T-helper 2 cell treated with Interferon-gamma antibody and Interleukin-4, amounts not matched to agents 5 μg/mL and 100 μg/mL, for 36 hours (primary cell): ENCODE results near the gene GTF2IRD1.
"Not testable (repeated sequence)": the region's sequence is repeated elsewhere in the genome, so short reads cannot be mapped to it uniquely, and the experiment has no call there.

Source experiments
- DNase-seq: peaks from one replicate; pipeline ENCODE4 v3.0.0; 2021; ENCODE audit warnings: low spot score
- H3K27ac Mint-ChIP-seq: one replicate; pipeline ENCODE4 v1.8.0; 2021; ENCODE audit warnings: mild to moderate bottlenecking, mixed read lengths
- H3K27me3 Mint-ChIP-seq: one replicate; pipeline ENCODE4 v1.8.0; 2021; ENCODE audit warnings: low read depth, mixed read lengths
- H3K36me3 Mint-ChIP-seq: one replicate; pipeline ENCODE4 v1.8.0; 2021; ENCODE audit warnings: low read depth, mixed read lengths
- H3K4me1 Mint-ChIP-seq: one replicate; pipeline ENCODE4 v1.8.0; 2021; ENCODE audit warnings: low read depth, mixed read lengths
- H3K4me3 Mint-ChIP-seq: one replicate; pipeline ENCODE4 v1.8.0; 2022; ENCODE audit warnings: mild to moderate bottlenecking, moderate library complexity, mixed read lengths
- H3K9me3 Mint-ChIP-seq: one replicate; pipeline ENCODE4 v1.8.0; 2021; ENCODE audit warnings: mixed read lengths

The GTF2IRD1 gene

GRCh38 chr7:74499835-74500388 lies 46.2 kb downstream of the GTF2IRD1 start:
- H3K27ac Mint-ChIP-seq, result no peak overlapping the region
- H3K9me3 Mint-ChIP-seq, result no peaks in the 10 kb centered on the region
- H3K4me3 Mint-ChIP-seq, result no peak overlapping the region
- no peaks in the 10 kb centered on the region for H3K36me3 Mint-ChIP-seq
- no peaks in the 10 kb centered on the region for H3K4me1 Mint-ChIP-seq
- no peak for DNase-seq
- no peaks in the 10 kb centered on the region for H3K27me3 Mint-ChIP-seq

GRCh38 chr7:74501298-74501697 lies 47.6 kb downstream of the GTF2IRD1 start:
- DNase-seq, result no peak
- H3K27me3 Mint-ChIP-seq, result no peaks in the 10 kb centered on the region
- no peaks in the 10 kb centered on the region for H3K9me3 Mint-ChIP-seq
- no peaks in the 10 kb centered on the region for H3K36me3 Mint-ChIP-seq
- H3K27ac Mint-ChIP-seq, result no peak overlapping the region
- no peak overlapping the region for H3K4me3 Mint-ChIP-seq
- no peaks in the 10 kb centered on the region for H3K4me1 Mint-ChIP-seq

GRCh38 chr7:74502216-74502891 lies 48.6 kb downstream of the GTF2IRD1 start:
- Mint-ChIP-seq H3K9me3 (no peaks in the 10 kb centered on the region), H3K36me3 (no peaks in the 10 kb centered on the region), H3K4me1 (no peaks in the 10 kb centered on the region), H3K4me3 (no peak overlapping the region), H3K27ac (no peak overlapping the region), H3K27me3 (no peaks in the 10 kb centered on the region)
- no peak for DNase-seq

GRCh38 chr7:74503061-74503460 lies 49.4 kb downstream of the GTF2IRD1 start:
- no peaks in the 10 kb centered on the region for H3K4me1 Mint-ChIP-seq
- DNase-seq, result no peak
- H3K9me3 Mint-ChIP-seq, result no peaks in the 10 kb centered on the region
- no peak overlapping the region for H3K4me3 Mint-ChIP-seq
- no peak overlapping the region for H3K27ac Mint-ChIP-seq
- no peaks in the 10 kb centered on the region for H3K27me3 Mint-ChIP-seq
- no peaks in the 10 kb centered on the region for H3K36me3 Mint-ChIP-seq

GRCh38 chr7:74503943-74504342 lies 50.2 kb downstream of the GTF2IRD1 start:
- no peak for DNase-seq
- H3K9me3 Mint-ChIP-seq, result no peaks in the 10 kb centered on the region

GRCh38 chr7:74505471-74506324 lies 52.0 kb downstream of the GTF2IRD1 start:
- Mint-ChIP-seq H3K27me3 (no peaks in the 10 kb centered on the region), H3K4me3 (no peak overlapping the region)

More at GRCh38 chr7:74503943-74504342, 50.2 kb downstream of the GTF2IRD1 start:
- no peak overlapping the region for H3K27ac Mint-ChIP-seq
- no peaks in the 10 kb centered on the region for H3K4me1 Mint-ChIP-seq
- no peaks in the 10 kb centered on the region for H3K36me3 Mint-ChIP-seq
- H3K4me3 Mint-ChIP-seq, result no peak overlapping the region
- no peaks in the 10 kb centered on the region for H3K27me3 Mint-ChIP-seq

GRCh38 chr7:74506325-74506724 lies 52.6 kb downstream of the GTF2IRD1 start:
- H3K27me3 Mint-ChIP-seq, result no peaks in the 10 kb centered on the region
- H3K9me3 Mint-ChIP-seq, result no peaks in the 10 kb centered on the region
- no peak overlapping the region for H3K27ac Mint-ChIP-seq
- no peak for DNase-seq
- H3K36me3 Mint-ChIP-seq, result no peaks in the 10 kb centered on the region
- no peaks in the 10 kb centered on the region for H3K4me1 Mint-ChIP-seq
- H3K4me3 Mint-ChIP-seq, result no peak overlapping the region

More at GRCh38 chr7:74505471-74506324, 52.0 kb downstream of the GTF2IRD1 start:
- DNase-seq, result no peak
- no peaks in the 10 kb centered on the region for H3K36me3 Mint-ChIP-seq
- no peaks in the 10 kb centered on the region for H3K9me3 Mint-ChIP-seq
- no peak overlapping the region for H3K27ac Mint-ChIP-seq
- no peaks in the 10 kb centered on the region for H3K4me1 Mint-ChIP-seq

- H3K36me3 Mint-ChIP-seq, result no peaks in the 10 kb centered on the region
- H3K4me1 Mint-ChIP-seq, result no peaks in the 10 kb centered on the region
- H3K27ac Mint-ChIP-seq, result no peak overlapping the region
- no peaks in the 10 kb centered on the region for H3K27me3 Mint-ChIP-seq
- H3K4me3 Mint-ChIP-seq, result no peak overlapping the region
- no peaks in the 10 kb centered on the region for H3K9me3 Mint-ChIP-seq
- DNase-seq, result no peak
Measured at GRCh38 chr7:74507538-74508319, 54.0 kb downstream of the GTF2IRD1 start.

- not testable (repeated sequence) for H3K27ac Mint-ChIP-seq, H3K4me3 Mint-ChIP-seq, H3K4me1 Mint-ChIP-seq, H3K9me3 Mint-ChIP-seq, H3K36me3 Mint-ChIP-seq, H3K27me3 Mint-ChIP-seq, DNase-seq
Measured at GRCh38 chr7:74509453-74509852, 55.7 kb downstream of the GTF2IRD1 start.

- no peak for DNase-seq
- H3K4me3 Mint-ChIP-seq, result no peak overlapping the region
- H3K36me3 Mint-ChIP-seq, result no peaks in the 10 kb centered on the region
- no peaks in the 10 kb centered on the region for H3K9me3 Mint-ChIP-seq
- no peaks in the 10 kb centered on the region for H3K4me1 Mint-ChIP-seq
- no peak overlapping the region for H3K27ac Mint-ChIP-seq
- no peaks in the 10 kb centered on the region for H3K27me3 Mint-ChIP-seq
Measured at GRCh38 chr7:74511345-74511744, 57.6 kb downstream of the GTF2IRD1 start.

GRCh38 chr7:74512762-74513161 lies 59.1 kb downstream of the GTF2IRD1 start:
- no peaks in the 10 kb centered on the region for H3K27me3 Mint-ChIP-seq
- DNase-seq, result no peak
- no peak overlapping the region for H3K4me3 Mint-ChIP-seq
- no peaks in the 10 kb centered on the region for H3K36me3 Mint-ChIP-seq
- no peaks in the 10 kb centered on the region for H3K4me1 Mint-ChIP-seq
- H3K9me3 Mint-ChIP-seq, result no peaks in the 10 kb centered on the region
- H3K27ac Mint-ChIP-seq, result no peak overlapping the region

- Mint-ChIP-seq H3K27ac (no peak overlapping the region), H3K4me3 (no peak overlapping the region), H3K4me1 (no peaks in the 10 kb centered on the region), H3K36me3 (no peaks in the 10 kb centered on the region), H3K27me3 (no peaks in the 10 kb centered on the region), H3K9me3 (no peaks in the 10 kb centered on the region)
- no peak for DNase-seq
Measured at GRCh38 chr7:74514131-74514591, 60.5 kb downstream of the GTF2IRD1 start.

- no peaks in the 10 kb centered on the region for H3K4me1 Mint-ChIP-seq
- H3K27ac Mint-ChIP-seq, result no peak overlapping the region
- DNase-seq, result no peak
- H3K27me3 Mint-ChIP-seq, result no peaks in the 10 kb centered on the region
- H3K36me3 Mint-ChIP-seq, result no peaks in the 10 kb centered on the region
- H3K4me3 Mint-ChIP-seq, result no peak overlapping the region
- H3K9me3 Mint-ChIP-seq, result no peaks in the 10 kb centered on the region
Measured at GRCh38 chr7:74515276-74515675, 61.6 kb downstream of the GTF2IRD1 start.
